Neutrophil (primary cell): ENCODE data around the gene SMYD5.

Experiments
- H3K27ac ChIP-seq: fragments of 200-600 bp; sonication (generic); 2 replicates; pipeline ENCODE4 v1.5.1; 2016; ENCODE audit warnings: mild to moderate bottlenecking, moderate library complexity
- H3K27me3 ChIP-seq: fragments of 200-600 bp; sonication (generic); 2 replicates; pipeline ENCODE4 v1.6.0; 2016; ENCODE audit warnings: mild to moderate bottlenecking
- H3K36me3 ChIP-seq: fragments of 200-600 bp; sonication (generic); 2 replicates; pipeline ENCODE4 v1.5.1; 2017
- H3K4me1 ChIP-seq, 2 experiments: fragments of 200-600 bp in 1 of 2; sonication (generic) in 1 of 2; 1 replicate in 1 of 2; 2 replicates in 1 of 2; pipeline versions ENCODE4 v1.5.1 to v1.6.1; 2013 to 2016; ENCODE audit warnings: low read depth in 1 of 2, low read length in 1 of 2, mild to moderate bottlenecking in 1 of 2, moderate library complexity in 1 of 2; ENCODE audit not compliant: control insufficient read depth in 1 of 2, insufficient read depth in 1 of 2
- H3K4me3 ChIP-seq, 2 experiments: fragments of 200-600 bp in 1 of 2; sonication (generic) in 1 of 2; 1 replicate in 1 of 2; 2 replicates in 1 of 2; pipeline ENCODE4 v1.5.1; 2013 to 2016; ENCODE audit warnings: low read depth in 1 of 2, low read length in 1 of 2, mild to moderate bottlenecking in 1 of 2, moderate library complexity in 1 of 2
- H3K9me3 ChIP-seq: fragments of 200-600 bp; sonication (generic); 2 replicates; pipeline ENCODE4 v1.5.1; 2016
- CTCF ChIP-seq: fragments of 200-600 bp; sonication (generic); IDR thresholded peaks from 2 replicates; pipeline ENCODE4 v1.5.1; 2016; ENCODE audit warnings: antibody characterized with exemption

The SMYD5 gene

GRCh38 chr2:73203055-73203681, 10.9 kb upstream of the SMYD5 start:
- Histone ChIP-seq H3K4me3 (no peak overlapping the region), H3K4me1 (peaks cover 0 to 11% of the 10 kb centered on the region in 2 experiments), H3K36me3 (no peaks in the 10 kb centered on the region), H3K27me3 (peaks cover 100% of the 10 kb centered on the region), H3K27ac (no peak overlapping the region), H3K9me3 (no peaks in the 10 kb centered on the region)
- TF ChIP-seq CTCF: no peak

- no peak for TF ChIP-seq CTCF
- Histone ChIP-seq H3K4me1 (peaks cover 0 to 11% of the 10 kb centered on the region in 2 experiments), H3K27ac (no peak overlapping the region), H3K4me3 (no peak overlapping the region), H3K27me3 (peaks cover 91% of the 10 kb centered on the region), H3K9me3 (no peaks in the 10 kb centered on the region), H3K36me3 (no peaks in the 10 kb centered on the region)
Measured at GRCh38 chr2:73205611-73206010, 8.4 kb upstream of the SMYD5 start.

- TF ChIP-seq CTCF: no peak
- Histone ChIP-seq H3K9me3 (no peaks in the 10 kb centered on the region), H3K4me3 (no peak overlapping the region), H3K36me3 (no peaks in the 10 kb centered on the region), H3K4me1 (peaks cover 0 to 6% of the 10 kb centered on the region in 2 experiments), H3K27me3 (peaks cover 64% of the 10 kb centered on the region), H3K27ac (no peak overlapping the region)
Measured at GRCh38 chr2:73208258-73208657, 5.8 kb upstream of the SMYD5 start.

- no peak for TF ChIP-seq CTCF
Measured at GRCh38 chr2:73210019-73210418, 4.0 kb upstream of the SMYD5 start.

GRCh38 chr2:73210696-73211095, 3.3 kb upstream of the SMYD5 start:
- H3K4me1 ChIP-seq: peaks cover 13 to 16% of the 10 kb centered on the region in 2 experiments
- no peak for TF ChIP-seq CTCF
- H3K4me3 ChIP-seq: no peak overlapping the region
- no peaks in the 10 kb centered on the region for H3K36me3 ChIP-seq
- peaks cover 40% of the 10 kb centered on the region for H3K27me3 ChIP-seq
- H3K9me3 ChIP-seq: no peaks in the 10 kb centered on the region
- no peak overlapping the region for H3K27ac ChIP-seq

More at GRCh38 chr2:73210019-73210418, 4.0 kb upstream of the SMYD5 start:
- Histone ChIP-seq H3K27me3 (peaks cover 46% of the 10 kb centered on the region), H3K9me3 (no peaks in the 10 kb centered on the region), H3K4me1 (peaks cover 13 to 16% of the 10 kb centered on the region in 2 experiments), H3K4me3 (no peak overlapping the region), H3K27ac (no peak overlapping the region), H3K36me3 (no peaks in the 10 kb centered on the region)
